NCI-H187 (cell line): ENCODE data around the gene HNF4A.
A peak's percentile ranks its signal among the peaks of the same experiment; 100 is the strongest.
"Not testable (repeated sequence)": the region's sequence is repeated elsewhere in the genome, so short reads cannot be mapped to it uniquely, and the experiment has no call there.

Source experiments
- DNase-seq, 2 experiments: peaks; one replicate each; lab custom pipeline; 2025; lab: John Stamatoyannopoulos, UW

The HNF4A gene

DNA sequence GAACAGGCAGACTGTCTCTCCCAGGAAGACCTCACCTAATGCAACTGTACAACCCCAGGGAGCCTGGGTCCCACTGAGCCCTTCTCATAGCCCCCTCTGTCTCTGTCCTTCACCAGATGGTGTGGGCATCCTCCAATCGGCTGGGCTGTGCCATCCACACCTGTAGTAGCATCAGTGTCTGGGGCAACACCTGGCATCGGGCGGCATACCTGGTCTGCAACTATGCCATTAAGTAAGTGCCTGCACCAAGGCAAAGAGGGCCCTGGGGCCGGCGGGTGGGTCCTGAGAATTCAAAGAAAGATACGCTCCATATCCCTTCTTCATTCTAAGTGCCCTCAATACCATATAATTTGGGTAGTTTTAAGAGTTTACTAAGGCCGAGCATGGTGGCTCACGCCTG lies 10.4 kb upstream of the HNF4A start:
- no peak for DNase-seq

DNA sequence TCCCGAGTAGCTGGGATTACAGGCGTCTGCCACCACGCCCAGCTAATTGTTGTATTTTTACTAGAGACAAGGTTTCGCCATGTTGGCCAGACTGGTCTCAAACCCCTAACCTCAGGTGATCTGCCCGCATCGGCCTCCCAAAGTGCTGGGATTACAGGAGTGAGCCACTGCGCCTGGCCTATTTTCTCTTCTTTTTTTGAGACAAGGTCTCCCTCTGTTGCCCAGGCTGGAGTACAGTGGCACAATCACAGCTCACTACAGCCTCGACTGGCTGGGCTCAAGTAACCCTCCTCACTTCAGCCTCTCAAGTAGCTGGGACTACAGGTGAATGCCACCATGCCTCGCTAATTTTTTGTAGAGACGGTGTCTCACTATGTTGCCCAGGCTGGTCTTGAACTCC lies 9.6 kb upstream of the HNF4A start:
- DNase-seq: not testable (repeated sequence)

DNA sequence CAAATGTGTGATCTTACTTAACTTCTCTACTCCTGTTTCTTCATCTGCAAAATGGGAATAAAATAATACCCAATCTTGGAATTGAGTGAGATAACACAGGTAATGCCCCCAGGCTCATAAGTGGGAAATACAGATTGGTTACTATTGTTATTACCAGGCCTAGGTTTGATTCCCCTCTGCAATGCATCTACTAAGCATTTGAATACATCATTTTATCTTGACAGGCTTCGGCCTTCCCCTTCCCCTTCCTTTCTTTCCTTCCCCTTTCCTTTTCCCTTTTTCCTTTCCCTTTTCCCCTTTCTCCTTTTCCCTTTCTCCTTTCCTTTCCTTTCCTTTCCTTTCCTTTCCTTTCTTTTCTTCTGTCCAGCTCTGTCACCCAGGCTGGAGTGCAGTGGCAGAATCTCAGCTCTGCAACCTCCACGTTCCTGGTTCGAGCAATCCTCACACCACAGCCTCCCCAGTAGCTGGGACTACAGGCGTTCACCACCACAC lies 7.3 kb upstream of the HNF4A start:
- DNase-seq: no peak

DNA sequence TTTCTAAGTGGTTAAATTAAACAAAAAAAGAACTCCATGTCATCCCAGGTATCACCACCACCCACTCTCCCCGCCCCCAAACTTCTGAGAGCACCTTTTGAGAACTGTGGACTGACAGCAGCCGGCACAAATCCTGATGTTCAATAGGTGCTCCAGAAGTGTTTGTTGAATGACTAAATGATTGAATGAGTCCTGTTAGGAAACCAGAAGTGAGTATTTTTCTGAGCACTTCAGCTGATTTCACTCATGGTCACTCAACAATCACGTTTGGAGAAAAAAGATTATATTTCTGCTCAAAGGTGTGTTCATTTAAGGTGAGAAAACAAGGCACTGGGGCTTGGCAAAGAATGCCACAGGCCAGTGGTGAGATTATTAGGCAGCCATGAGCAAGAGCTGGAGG lies 6.2 kb upstream of the HNF4A start:
- DNase-seq: no peak

DNA sequence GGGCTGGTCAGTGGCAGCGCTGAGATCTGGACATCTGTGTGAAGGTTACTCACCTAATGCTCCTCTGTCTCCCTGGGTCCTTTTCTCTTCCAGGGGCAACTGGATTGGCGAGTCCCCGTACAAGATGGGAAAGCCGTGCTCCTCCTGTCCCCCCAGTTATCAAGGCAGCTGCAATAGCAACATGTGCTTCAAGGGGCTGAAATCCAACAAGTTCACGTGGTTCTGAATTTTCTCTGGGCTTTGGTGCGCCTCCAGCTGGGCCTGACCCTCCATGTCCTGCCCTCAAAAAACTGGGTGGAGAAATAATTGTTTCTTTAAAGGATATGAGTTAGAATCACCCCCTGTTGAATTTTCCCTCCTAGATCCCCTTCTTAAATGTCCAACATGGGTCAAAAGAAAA lies 4.9 kb upstream of the HNF4A start:
- no peak for DNase-seq

DNA sequence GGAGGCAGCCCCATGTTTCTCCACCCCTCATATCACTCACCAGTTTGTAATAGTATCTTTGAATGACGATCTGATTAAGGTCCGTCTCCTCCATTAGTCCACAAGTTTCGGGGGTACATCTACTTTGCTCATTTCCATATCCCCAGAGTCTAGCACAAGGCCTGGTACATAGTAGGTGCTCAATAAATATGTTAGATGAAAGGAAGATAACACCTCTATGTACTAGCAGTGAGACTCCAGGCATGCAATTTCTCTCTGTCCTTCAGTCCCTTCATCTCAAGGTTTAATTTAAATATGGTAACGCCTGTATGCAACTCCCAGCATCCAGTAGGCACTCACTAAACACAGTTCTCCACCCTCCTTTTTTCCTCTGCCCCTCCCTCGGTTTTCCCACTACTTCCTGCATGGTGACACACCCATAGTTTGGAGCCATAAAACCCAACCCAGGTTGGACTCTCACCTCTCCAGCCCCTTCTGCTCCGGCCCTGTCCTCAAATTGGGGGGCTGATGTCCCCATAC lies 461 bp upstream of the HNF4A start:
- no peak for DNase-seq

DNA sequence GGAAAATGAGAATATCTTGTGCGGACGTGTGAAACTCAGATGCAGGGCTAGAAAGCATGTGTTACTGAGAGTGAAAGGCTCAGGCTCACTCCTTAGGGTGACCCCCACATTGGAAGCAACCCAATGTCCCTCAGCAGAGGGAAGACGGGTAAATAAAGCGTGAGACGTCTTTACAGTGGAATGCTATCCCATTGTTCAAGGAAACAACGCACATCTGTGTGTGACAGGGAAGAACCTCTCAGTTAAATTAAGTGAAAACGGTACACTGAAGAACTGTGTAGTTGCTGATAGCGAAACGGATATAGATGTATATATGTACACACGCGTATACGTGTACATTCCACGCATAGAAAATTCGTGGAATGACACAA lies 839 bp downstream of the HNF4A start:
- DNase-seq: no peak

DNA sequence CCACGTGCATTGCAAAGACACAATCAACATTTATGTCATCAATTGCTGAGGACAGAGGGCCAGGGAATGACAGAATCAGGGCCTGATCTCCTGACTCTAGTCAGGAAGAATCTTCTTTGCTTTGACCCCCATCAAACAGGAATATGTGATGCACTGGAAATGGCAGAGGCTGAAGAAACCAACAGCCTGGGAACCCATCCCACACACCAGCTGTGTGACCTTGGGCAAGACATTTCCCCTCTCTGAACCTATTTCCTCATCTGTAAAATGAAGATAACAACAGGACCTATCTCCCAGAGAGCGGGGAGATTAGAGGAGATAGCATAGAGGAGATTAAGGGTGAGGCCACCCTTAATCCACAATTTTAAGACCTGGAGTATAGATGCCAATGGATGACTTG lies 1.5 kb downstream of the HNF4A start:
- no peak for DNase-seq

DNA sequence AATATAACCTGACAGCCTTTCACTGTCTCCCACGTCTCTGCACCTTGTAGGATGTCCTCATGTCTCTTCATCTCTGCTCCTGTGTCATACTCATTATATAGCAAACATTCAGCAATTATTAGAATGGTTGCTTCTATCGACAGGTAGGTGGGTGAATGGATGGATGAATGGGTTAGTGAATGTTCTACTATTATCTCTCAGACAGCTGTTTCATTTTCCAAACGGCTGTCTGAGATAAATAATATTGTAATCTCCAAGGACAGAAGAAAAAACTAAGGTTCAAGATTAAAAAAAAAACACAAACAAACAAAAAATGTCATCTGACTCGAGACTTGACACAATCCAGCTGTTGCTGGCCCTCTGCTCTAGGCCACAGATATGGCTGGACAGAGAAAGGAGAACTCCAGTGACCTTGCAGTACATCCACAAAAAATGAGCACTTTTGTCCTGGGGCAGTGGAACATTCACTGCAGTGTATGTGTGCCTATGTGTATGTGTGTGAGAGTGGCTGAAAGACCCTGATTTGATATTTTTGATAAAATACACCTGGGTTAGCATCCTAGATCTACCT lies 2.1 kb downstream of the HNF4A start:
- DNase-seq: no peak

DNA sequence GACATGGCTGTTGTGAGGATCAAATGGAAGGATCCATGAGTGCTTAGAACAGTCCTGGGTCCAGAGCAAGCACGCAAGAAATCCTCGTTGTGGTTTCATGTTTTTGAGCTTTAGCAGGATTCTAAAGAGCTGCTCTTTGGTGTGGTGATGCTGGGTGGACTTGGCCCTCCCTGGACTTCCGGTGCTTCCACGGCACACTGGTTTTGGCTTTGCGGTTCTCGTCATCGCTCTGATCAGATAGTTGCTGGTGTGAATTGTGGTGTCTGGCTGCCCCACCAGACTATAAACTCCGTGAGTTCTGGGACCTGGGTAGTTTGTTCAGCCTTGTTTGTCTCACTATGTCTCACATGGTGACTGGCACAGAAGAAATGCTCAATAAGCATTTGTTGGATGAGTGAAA lies 3.3 kb downstream of the HNF4A start:
- DNase-seq: no peak

DNA sequence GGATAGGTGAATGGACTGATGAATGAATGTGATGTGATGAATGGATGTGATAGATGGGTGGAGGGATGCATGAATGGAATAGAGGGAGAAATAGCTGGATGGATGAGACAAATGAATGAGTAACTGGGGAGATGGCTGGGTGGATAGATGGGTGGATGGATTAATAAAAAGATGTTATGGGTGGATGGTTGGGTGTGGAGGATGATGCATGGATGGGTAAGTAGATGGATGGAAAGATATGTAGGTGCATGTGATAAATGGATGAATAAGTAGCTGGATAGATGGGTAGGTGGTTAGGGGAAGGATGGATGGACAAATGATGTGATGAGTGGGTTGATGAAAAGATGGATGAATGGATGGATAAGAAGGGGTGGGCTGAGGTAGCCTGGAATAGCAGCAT lies 4.7 kb downstream of the HNF4A start:
- no peak for DNase-seq

DNA sequence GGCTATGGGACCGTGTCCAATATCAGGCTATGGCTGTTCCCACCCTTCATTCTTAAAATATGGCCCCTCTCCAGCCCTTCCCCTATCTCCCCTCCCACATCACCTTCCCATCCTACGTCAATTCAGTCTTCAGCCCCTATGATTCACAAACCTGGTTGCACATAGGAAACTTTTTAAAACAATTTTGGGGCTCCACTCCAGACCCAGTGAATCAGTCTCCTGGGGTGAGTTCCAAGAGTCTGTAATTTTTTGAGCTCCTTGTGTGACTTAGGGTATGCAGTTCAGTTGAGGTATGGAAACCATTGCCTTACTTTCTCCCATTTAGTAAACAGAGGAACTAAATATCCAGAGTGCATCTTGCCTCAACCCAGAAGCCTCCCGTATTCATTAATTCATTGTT lies 5.5 kb downstream of the HNF4A start:
- DNase-seq: no peak

DNA sequence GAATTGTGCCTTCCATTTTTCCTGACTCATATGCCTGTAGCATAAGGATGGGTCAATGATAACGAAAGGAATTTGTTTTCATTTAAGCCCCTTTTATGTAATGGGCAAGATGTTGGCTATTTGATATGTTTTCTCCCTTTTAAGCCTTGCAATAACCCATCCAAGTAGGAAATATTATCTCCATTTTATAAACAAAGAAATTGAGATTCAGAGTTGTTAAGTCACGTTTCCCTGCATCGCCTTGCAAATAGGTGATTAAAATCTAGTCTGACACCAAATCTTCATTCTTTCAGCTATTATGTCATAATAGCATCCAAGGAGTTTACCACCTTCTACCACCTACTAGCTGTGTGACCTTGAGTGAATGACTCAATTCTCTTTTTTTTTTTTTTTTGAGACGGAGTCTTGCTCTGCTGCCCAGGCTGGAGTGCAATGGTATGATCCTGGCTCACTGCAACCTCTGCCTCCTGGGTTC lies 7.0 kb downstream of the HNF4A start:
- no peak for DNase-seq

DNA sequence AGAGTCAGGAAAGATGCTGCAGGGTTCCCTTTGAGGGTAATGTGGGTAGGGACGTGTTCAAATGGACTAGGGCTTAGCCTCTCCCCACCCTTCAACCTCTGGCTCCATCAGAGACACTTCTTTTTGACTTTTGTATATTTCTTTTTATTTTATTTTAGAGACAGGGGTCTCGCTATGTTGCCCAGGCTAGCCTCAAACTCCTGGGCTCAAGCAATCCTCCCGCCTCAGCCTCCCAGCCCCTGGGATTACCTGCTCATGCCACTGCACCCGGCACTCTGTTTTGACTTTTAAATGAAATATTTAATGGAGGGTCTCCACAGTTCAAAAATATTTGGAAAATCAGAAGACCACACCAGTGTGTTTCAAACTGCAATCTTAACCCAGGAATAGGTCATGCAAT lies 8.6 kb downstream of the HNF4A start:
- DNase-seq: no peak

DNA sequence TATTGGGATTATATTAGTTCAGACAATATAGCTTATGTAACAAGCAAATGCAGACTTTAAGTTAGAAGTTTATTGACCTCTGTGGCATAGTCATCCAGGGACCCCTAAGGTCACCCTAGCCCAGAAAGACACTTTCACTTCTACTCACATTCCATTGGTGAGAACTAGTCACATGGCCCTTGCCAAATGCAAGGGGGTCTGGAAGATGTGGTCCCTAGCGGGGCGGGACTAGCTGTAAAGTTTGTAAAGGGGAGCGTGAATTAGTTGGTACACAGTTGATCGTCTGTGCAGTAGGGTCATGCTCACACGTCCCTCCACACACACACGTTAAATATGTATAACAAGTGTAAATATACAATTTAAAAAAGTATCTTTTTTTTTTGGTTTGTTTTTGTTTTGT lies 9.3 kb downstream of the HNF4A start:
- DNase-seq: no peak

DNA sequence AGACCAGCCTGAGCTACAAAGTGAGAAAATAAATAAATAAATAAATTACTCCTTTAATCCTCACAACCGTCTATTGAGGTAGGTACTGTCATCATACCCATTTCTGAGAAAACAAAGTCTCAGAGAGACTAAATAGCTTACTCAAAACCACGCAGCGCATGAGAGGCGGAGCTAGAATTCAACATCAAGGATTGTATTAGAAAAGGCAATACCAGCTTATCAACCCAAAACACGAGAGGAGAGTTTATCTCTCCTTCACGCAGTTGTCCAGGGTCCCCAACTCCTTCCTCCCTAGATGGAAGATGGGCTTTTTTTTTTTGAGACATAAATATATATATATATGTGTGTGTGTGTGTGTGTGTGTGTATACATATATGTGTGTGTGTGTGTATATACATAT lies 12.2 kb downstream of the HNF4A start:
- DNase-seq: no peak

DNA sequence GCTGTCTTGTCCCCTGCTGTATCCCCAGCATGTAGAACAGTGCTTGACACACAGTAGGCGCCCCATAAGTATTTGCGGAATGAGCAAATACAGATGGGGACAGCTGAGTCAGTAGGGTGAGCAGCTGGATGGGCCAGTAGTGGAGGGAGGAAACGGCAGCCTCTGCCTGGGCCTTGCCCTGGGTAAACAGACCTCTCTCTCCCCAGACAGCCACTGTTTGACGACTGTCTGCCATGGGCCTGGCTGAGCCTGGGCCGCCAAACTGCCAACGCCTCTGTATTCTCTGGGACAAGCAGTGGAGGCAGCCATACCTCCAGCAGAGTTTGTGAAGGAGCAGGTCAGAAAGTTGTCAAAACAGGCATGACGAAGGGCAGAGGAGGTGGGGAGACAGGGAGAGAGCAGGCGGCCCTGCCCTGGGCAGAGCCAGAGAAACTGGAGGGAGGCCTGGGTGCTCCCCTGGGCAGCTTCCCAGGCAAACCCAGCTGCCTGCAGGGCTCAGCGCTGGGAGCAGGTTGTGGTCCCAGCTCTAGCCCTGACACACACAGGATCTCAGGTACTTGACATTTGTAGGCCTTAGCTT lies 15.2 kb downstream of the HNF4A start:
- no peak for DNase-seq

DNA sequence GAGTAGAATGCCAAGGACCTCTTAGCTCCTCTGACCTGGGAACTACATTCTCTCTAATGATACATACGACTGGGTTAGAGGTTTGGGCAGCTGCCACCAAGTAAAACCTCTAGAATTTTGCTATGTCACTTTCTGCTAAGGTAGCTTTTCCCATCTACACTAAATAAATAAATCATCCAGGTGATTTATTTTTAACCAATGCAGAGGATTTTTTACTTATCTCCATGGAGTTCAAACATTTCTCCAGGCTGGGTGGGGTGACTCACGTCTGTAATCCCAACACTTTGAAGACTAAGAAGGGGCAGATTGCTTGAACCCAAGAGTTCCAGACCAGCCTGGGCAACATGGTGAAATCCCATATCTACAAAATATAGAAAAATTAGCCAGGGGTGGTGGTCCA lies 27.1 kb downstream of the HNF4A start:
- no peak for DNase-seq

DNA sequence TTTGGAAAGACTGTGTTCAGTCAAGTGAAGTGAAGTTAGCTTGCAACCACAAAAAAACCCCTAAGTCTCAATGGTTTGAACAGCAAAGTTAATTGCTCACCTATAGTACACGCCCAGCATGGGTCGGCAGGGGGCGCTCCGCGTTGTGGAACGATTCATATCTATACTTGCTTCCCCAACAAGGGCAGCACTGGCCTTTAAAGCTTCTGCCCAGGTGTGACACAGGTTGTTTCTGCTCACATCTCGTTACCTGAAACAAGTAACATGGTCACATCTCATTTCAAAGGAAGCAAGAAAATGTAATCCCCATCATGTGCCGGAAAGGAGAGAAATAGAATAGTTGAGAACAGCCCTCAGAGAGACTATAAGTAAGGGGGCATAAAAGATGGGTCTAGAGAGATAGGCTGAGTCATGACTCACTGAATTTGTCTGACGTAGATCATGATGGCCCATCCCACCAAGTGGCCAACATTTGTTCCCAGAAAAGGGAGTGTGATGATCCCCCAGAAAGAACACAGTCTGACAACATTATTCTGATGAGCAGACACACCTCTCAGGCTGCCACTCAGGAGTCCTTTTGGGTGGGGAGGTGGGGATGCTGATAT lies 29.0 kb downstream of the HNF4A start:
- DNase-seq: peak; percentile 17 to 46

DNA sequence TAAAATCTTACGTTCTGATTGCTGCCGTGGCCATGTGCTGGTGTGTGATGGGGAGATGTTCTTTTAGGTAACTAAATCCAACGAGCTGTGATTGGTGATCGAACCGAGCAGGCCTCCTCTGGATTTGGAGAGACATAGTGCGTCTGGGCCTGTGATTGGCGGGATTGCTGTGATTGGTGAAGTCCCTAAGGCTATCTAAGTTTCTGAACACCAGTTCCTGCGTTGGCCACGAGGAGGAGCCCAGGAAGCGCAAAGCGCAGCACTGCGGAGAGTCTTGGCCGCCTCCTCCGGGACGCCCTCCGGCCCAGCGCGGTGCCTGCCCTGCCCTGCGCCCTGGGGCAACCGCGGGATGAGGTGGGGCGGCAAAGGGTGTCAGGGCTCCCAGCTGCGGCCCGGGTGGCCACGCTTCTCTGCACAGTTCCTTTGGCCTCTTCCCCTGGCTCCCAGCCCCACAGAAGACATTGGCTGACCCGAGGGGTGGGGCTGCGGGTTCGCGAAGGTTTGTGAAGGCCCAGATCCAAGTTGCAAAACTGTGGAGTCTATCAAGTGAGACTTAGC lies 33.0 kb downstream of the HNF4A start:
- no peak for DNase-seq

DNA sequence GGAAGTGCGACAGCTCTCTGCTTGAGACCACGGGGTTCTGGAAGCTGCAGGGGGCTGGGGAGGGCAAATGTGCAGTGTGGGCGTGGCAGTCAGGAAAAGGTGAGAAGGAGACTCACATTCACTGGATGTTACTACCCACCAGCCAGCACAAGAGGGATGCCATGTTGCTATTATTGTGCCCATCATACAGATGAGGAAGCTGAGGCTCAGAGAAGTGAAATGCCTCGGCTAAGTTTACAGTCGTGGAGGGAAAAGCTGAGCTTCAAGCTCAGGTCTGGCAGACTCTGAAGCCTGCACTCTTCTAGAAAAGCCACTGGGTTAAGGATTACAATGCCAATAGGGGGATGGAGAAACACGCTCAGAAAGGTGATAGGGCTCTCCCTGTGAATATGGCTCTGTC lies 34.4 kb downstream of the HNF4A start:
- DNase-seq: no peak

DNA sequence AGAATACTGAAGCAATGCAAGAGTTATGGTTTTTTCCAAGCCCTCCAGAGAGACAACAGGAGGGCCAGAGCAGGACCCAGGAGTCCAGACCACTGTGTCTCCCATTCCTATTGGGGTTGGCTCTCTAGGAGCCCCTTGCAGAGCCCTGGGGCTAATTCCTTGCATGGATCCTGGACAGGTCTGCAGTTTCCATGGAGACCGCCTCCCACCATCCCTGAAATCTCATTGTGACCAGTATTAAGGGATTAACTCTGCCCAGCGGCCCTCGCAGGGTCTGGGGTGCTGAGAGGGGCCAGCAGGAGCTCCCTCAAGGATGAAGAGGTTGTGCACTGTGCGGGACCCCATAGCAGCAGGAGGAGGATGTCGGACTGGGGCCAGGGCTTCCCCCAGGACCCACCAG lies 34.8 kb downstream of the HNF4A start:
- no peak for DNase-seq

DNA sequence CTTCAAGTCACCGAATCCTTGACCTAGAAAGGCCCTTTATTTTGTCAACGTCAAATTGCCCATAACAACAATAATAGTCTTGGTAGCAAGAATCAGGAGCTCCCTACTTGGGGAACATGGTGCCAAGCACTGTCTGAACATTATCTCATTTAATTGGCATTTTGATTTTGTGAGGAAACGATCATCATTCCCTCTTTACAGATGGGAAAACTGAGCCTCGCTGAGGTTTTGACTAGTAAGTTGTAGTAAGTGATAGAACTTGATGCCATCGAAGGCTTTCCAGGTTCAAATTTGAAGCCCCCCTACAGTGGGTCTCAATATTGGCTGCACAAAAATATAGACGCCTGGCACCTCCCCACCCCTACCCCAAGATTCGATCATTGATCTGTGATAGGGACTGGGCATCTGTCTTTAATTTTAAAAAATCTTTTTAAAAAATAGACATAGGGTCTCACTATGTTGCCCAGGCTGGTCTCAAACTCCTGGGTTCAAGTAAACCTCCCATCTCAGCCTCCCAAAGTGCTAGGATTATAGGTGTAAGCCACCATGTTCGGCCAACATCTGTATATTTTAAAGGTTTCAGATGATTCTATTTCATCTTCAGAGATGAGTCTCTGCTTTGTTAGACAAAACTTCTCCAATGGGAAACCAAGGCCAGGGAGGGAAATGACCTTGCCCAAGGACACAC lies 36.7 kb downstream of the HNF4A start:
- DNase-seq: no peak
